ENCODE data around the gene NR6A1. TPM values are rescaled to one million over a fixed set of nuclear protein-coding genes. Genes with fewer than 3 reads are reported as not detected.

Gene NR6A1
- total RNA-seq, 1 donor from 2014 or later = 4.0 TPM

DNA sequence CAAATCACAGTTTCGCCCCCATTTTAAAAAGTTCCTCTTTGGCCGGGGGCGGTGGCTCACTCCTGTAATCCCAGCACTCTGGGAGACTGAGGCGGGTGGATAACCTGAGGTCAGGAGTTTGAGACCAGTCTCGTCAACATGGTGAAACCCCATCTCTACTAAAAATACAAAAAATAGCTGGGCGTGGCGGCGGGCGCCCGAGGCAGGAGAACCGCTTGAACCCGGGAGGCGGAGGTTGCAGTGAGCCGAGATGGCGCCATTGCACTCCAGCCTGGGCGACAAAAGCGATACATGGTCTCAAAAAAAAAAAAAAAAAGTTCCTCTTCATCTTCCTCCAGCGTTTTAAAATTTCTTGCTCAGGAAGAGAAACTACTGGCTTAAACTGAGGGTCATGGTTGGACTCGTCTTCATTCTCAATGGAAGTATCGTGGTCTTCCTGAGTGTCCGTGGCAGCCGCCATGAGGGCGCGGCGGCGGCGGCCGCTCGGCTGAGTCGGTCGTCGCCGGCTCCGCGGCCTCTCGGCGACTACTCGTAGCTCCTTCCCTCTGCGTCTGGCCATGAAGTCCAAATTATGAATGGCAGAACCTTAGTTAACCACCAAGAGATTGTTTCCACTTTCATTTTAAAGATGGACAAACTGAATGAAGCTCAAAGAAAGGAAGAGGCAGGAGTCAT is 171.9 kb downstream of the NR6A1 start:
- ATAC-seq = no peak

DNA sequence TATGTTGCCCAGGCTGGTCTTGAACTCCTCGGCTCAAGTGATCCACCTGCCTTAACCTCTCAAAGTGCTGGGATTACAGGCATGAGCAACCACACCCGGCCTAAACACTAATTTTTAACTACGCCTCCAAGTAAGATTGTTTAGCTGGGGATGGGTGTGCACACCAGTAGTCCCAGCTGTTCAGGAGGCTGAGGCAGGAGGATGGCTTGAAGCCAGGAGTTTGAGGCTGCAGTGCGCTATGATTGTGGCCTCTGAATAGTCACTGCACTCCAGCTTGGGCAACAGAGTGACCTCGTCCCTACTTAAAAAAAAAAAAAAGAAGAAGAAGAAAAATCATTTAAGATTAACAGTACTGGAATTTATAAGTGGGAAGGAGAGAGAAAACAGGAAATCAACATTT is 173.1 kb downstream of the NR6A1 start:
- TF ChIP-seq, protein P1, sequence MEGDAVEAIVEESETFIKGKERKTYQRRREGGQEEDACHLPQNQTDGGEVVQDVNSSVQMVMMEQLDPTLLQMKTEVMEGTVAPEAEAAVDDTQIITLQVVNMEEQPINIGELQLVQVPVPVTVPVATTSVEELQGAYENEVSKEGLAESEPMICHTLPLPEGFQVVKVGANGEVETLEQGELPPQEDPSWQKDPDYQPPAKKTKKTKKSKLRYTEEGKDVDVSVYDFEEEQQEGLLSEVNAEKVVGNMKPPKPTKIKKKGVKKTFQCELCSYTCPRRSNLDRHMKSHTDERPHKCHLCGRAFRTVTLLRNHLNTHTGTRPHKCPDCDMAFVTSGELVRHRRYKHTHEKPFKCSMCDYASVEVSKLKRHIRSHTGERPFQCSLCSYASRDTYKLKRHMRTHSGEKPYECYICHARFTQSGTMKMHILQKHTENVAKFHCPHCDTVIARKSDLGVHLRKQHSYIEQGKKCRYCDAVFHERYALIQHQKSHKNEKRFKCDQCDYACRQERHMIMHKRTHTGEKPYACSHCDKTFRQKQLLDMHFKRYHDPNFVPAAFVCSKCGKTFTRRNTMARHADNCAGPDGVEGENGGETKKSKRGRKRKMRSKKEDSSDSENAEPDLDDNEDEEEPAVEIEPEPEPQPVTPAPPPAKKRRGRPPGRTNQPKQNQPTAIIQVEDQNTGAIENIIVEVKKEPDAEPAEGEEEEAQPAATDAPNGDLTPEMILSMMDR (IDR thresholded peaks at IDR 0.05) = no peak
- Histone ChIP-seq H3K9me3 (no peaks in the 10 kb centered on the region), H3K4me3 (no peak overlapping the region), H3K36me3 (no peaks in the 10 kb centered on the region), H3K27ac (no peak overlapping the region), H3K27me3 (no peaks in the 10 kb centered on the region), H3K4me1 (peaks cover 18% of the 10 kb centered on the region)
- ATAC-seq (no peak), DNase-seq (no peak)
- intact Hi-C loops (cut with DNase I) = no loop called here

More for the DNA sequence above, 171.9 kb downstream of the NR6A1 start:
- intact Hi-C loops (cut with DNase I) = no loop called here
- no peak overlapping the region for H3K27ac ChIP-seq
- H3K9me3 ChIP-seq = no peaks in the 10 kb centered on the region
- no peaks in the 10 kb centered on the region for H3K27me3 ChIP-seq
- peaks cover 15% of the 10 kb centered on the region for H3K4me1 ChIP-seq
- H3K36me3 ChIP-seq = no peaks in the 10 kb centered on the region
- DNase-seq = no peak
- TF ChIP-seq, protein P1 (IDR thresholded peaks at IDR 0.05) = no peak
- H3K4me3 ChIP-seq = no peak overlapping the region

DNA sequence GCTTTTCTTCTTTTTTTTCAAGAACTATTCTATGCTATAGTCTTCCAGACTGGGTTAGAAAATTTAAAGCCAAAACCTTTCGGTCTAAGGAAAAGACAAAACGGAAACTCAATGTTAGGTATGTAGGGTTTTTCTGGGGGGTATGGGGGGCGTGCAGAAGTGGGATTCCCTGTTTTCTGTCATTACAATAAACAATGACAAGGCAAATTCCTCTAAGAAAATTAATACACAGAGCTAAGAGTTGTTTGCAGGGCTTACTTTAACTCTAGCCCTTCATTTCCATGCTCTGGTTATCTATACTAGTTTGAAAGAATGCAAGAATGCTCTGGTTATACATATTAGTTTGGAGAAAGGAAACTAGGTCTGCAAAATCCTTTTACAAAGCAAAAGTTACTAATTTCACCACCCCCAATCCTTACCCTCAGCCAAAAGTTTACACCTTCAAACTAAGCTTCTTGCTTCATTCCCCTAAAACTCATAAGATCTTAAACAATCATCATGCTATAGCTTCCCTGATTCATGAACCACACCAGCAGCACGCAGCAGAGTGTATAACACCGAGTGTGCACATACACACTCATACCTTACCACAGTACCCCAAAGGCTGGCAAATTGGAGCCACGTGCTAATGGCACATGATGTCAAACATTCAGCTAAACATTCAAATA is 174.8 kb downstream of the NR6A1 start:
- Histone ChIP-seq H3K36me3 (no peaks in the 10 kb centered on the region), H3K9me3 (no peaks in the 10 kb centered on the region), H3K27ac (no peak overlapping the region), H3K4me3 (no peak overlapping the region), H3K27me3 (no peaks in the 10 kb centered on the region), H3K4me1 (peaks cover 18% of the 10 kb centered on the region)
- ATAC-seq (no peak), DNase-seq (no peak)
- intact Hi-C loops (cut with DNase I) = no loop called here
- TF ChIP-seq, protein P1 (IDR thresholded peaks at IDR 0.05) = no peak

DNA sequence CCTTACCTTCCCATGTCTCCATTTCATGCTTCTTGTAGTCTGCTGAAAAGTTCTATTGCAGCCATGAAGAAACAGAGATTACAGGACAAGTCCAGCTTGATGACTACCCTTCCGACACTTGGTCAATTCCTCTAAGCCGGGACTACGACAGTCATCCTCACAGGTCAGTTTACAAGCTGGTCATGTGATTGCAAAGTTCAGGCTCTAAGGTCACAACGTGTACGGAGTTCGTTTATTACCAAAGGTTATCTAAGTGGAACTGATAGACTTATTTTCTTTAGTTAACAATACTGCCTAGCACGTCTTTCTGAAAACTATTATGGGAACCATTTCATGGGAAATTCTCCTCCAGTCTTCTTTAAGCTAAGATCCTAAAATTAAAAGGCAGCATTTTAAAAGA is 175.4 kb downstream of the NR6A1 start:
- no peak for DNase-seq
- ATAC-seq = no peak
- Histone ChIP-seq H3K4me1 (peaks cover 18% of the 10 kb centered on the region), H3K27ac (no peak overlapping the region), H3K4me3 (no peak overlapping the region), H3K27me3 (no peaks in the 10 kb centered on the region), H3K36me3 (no peaks in the 10 kb centered on the region), H3K9me3 (no peaks in the 10 kb centered on the region)
- intact Hi-C loops (cut with DNase I) = no loop called here
- TF ChIP-seq, protein P1 (IDR thresholded peaks at IDR 0.05) = no peak

DNA sequence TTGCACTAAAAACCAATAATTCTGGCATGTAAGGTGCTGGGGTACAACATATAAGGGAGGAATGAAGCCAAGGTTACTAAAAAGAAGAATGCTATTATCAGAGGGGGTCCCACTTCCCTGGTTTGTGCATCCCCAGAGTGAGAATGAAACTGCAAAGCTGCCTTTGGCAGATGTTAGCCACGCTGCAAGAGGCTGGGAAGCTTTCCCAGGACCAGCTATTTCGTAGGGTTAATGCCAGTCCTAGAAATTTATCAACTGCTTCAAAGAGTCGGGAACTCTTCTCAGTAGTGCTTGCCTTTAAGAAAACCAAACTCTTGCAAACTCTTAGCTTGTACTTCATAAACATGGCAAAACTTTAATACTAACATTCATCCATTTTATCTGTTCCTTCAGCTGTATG is 176.4 kb downstream of the NR6A1 start:
- Histone ChIP-seq H3K9me3 (no peaks in the 10 kb centered on the region), H3K36me3 (no peaks in the 10 kb centered on the region), H3K27ac (no peak overlapping the region), H3K4me3 (no peak overlapping the region), H3K27me3 (no peaks in the 10 kb centered on the region), H3K4me1 (peaks cover 18% of the 10 kb centered on the region)
- TF ChIP-seq, protein P1 (IDR thresholded peaks at IDR 0.05) = no peak
- ATAC-seq (no peak), DNase-seq (no peak)
- intact Hi-C loops (cut with DNase I) = no loop called here

Data from upper lobe of right lung (tissue), 1 donor.